ENCODE data around the gene FOXP1.

FOXP1 gene

GRCh38 chr3:71072986-71073385 is 510.5 kb downstream of the FOXP1 start:
- no peak for DNase-seq (ENCODE audit: low spot score)

DNA sequence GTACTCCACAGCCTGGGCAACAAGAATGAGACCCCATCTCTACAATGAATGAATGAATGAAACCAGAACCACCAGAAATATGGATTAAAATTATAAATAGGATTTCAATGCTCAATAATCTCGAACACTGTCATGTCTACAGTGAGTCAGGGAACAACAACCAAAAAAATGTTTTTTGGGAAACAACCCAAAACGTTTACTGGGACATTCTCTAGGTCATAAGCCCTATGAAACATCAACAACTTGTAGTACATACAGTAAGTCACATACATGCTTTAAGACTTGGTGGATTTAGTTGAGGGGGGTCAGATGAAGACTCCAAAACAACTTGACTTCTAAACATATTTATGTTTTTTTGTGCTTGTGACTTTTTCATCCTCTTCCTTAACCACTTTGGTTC is 511.2 kb downstream of the FOXP1 start:
- DNase-seq (ENCODE audit: low spot score) = no peak

DNA sequence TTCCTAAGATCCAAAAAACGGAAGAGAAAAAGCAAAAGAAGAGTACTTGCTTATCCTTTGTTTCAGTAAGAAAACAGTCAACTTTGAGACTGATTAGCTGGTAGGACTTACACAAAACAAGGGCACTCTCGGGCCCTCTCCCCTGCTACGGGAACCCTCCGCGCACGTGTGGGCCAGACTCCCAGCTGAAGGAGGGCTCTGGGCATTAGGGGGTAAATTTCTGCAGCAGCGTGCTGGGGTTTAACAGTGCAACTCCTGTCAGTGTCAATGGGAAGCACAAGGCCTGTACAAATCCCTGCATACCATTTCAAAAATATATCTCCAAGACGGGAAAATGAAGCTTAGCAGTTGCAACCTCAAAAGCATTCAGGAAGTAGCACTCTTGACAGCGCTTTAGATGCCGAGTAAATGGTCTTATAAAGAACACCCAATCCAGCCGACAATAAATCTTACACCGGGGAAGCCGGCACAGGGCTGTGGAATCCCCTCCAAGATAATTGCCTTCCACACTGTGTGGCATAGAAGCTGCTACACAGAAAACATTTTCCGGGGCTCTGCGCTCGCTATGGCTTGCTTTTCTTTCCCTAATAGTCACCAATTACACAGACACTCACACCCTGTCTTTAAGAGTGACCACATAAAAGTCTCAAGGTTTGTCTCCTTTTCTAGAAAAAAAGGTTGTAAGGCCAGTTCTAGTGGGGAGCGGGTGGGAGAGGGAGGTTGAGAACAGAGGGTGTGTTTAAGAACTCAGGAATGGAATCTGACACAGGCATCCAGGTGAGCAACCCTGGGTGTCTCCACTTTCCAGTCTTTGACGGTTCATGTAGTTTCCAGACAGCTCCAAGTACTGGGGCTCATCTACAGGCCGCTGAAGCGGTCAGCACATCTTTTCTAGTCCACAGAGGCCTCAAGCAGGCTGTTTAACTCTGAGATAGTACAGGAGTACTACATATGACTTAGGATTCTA is 512.7 kb downstream of the FOXP1 start:
- no peak for DNase-seq (ENCODE audit: low spot score)

- DNase-seq (ENCODE audit: low spot score) = peak; percentile 81
These were observed 513.7 kb downstream of the FOXP1 start for GRCh38 chr3:71069797-71070196.

- DNase-seq (ENCODE audit: low spot score) = no peak
These were observed 515.4 kb downstream of the FOXP1 start for GRCh38 chr3:71067977-71068654.

DNA sequence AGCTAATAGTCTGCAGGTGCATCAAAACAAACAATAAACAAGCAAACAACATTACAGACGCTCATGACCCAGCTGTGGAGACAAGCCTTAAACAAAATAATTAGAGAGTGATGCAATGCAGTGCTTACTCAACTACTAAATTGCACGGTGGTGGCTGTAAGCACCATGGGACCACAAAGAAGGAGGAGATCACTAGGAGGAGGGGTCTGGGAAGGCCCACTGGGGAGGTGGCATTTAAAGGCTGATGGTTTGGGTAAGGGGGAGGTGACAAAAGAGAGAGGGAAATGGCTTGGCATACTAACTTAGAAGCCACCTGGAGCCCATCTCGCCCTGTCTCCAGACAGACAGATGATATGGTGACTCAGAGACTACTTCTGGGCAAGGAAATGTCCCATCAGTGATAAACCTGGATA is 516.7 kb downstream of the FOXP1 start:
- no peak for DNase-seq (ENCODE audit: low spot score)

- DNase-seq (ENCODE audit: low spot score) = no peak
These were observed 517.2 kb downstream of the FOXP1 start for GRCh38 chr3:71066356-71066755.

DNA sequence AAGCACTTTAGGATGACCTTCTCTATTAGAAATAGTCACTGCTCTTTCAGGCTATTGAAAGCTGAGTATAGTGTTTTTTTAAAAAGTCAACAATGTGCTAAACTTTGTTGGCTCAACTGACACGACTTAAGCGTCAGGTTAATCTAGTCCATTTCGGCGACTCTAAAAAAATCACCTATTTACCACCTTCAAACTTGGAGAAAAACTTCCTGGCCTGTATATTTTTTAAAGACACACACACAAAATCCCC is 517.8 kb downstream of the FOXP1 start:
- no peak for DNase-seq (ENCODE audit: low spot score)

DNA sequence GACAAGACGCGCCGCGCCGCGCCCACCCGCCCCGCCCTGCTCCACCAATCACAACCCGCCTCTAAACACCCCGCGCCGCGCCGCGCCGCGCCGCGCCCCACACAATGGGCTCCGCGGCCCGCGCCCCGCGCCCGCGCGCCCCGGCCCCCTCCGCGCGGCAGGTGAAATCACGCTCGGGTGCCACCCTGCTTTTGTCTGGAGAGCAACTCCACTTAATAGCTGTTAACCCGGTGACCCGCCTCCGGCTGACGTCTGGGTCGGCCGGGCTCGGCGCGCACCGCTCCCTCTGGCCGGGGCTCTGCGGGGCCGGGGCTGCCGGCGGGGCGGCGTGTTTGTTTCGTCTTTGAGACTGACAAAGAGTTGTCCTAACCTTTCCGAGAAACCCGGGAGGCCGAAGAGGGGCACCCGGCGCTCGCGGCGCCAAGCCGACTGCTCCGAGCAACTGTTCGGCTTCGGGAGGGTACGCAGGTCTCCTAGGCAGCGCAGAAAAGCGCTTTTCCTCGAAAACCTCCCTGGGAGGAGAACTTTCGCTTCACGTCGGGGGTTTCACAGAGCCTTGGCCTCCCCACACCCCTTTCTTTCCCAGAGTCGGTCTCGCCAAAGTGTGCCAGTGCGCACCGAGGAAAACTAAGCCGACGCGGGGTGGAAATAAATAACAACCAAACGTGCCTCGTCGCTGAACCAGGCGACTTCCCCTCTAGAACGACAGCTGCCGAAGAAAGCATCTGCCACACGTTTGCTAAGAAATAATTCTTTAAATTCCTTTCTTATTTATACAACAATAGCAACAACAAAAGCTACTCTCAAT is 518.4 kb downstream of the FOXP1 start:
- DNase-seq (ENCODE audit: low spot score) = peak; percentile 61

DNA sequence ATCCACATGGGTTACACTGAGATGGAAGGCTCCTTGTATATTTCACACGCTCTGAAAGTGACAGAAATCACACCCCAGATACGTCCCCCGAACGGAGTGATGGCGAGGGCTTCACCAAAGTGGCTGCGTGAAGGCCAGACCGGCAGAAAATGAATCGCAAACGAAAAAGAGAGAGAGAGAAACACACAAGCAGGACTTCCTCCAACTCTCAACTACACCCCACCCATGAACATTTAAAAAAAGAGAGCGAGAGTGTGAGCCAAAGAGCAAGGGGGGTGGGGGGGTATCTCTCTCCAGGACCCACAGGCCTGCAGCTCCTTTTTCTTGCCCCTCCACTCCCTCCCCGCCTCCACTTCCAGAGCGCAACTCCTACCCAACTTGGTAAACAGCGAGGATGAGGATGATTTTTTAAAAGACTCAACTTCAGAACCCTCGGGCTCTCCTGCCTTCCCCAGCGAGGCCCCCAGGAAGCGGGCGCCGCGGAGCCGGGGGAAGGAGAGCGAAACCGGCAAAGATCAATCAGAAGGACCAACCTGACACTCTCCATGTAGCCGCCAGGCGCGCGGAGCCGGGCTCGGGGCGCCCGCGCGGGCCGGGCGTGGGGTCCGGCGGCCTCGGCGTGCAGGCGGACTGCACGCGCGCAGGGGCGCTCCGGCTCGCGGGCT is 519.1 kb downstream of the FOXP1 start:
- peak; percentile 56 for DNase-seq (ENCODE audit: low spot score)

GRCh38 chr3:71063773-71064290 is 519.7 kb downstream of the FOXP1 start:
- DNase-seq (ENCODE audit: low spot score) = peak; percentile 91

DNA sequence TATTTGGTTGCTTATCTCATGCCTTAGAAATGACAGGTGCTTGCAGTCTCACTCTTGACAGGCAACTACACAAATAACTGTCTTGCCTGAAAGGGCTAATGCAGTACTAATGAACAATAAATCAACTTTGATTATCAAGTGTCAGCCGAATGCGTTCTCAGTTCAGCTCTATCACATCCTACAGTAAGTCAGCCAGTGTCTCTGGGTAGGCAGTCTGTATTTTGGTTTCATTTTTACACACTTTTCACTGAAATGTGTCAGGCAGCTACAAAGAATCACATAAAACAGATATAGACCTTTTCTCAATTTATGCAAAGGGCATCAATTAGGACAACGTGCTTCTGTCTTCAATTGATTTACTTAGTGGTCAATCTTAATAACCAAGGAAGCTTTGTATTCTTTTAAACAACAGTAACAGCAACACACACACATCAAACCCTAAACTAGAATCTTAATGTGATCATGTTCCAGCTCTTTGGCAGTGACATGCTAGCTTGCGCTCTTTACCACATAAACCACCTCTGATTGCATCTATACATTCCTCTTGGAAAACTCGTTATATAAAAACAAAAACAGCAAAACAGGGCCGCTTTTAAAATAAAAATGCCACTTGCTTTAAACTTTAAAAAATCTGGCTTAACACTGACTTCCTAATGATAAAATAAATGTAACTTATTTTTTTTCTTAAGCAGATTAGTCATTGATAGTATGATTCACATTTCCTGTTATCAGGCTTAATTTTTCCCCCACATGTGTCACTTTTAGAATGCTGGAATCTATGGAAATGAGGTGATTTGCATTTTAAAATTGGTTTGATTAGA is 520.4 kb downstream of the FOXP1 start:
- DNase-seq (ENCODE audit: low spot score) = peak; percentile 92

- DNase-seq (ENCODE audit: low spot score) = peak; percentile 62
These were observed 521.2 kb downstream of the FOXP1 start for GRCh38 chr3:71062037-71062932.

DNA sequence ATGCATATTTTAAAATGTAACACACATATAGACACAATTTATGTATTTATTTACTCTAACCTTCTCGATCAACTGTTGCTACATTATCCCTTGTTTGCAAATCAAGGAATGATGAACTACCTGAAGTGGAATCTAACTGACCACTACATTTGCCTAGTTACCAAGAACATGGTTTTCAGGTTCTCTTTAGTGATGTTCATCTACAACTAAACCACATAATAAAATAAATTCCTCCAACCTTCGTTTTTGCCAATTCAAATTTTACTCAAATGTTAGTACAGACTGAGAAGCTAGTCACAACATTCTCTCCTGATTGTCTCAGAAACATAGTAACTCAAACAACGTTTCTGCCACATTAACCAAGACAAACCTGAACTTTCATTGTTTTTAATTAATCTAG is 521.9 kb downstream of the FOXP1 start:
- no peak for DNase-seq (ENCODE audit: low spot score)

GRCh38 chr3:71061037-71061436 is 522.5 kb downstream of the FOXP1 start:
- no peak for DNase-seq (ENCODE audit: low spot score)

GRCh38 chr3:71060536-71060935 is 523.0 kb downstream of the FOXP1 start:
- no peak for DNase-seq (ENCODE audit: low spot score)

GRCh38 chr3:71057526-71057894 is 526.0 kb downstream of the FOXP1 start:
- DNase-seq (ENCODE audit: low spot score) = peak; percentile 75

GRCh38 chr3:71056327-71056726 is 527.2 kb downstream of the FOXP1 start:
- peak; percentile 74 for DNase-seq (ENCODE audit: low spot score)

- DNase-seq (ENCODE audit: low spot score) = no peak
These were observed 528.1 kb downstream of the FOXP1 start for GRCh38 chr3:71055257-71056001.

Measured in RKO (cell line).